NCI-H1694 (cell line): ENCODE data around the gene SMYD2.
A peak's percentile ranks its signal among the peaks of the same experiment; 100 is the strongest.

Experiments
- DNase-seq: peaks from one replicate; lab custom pipeline; 2025; lab: John Stamatoyannopoulos, UW

The SMYD2 gene

DNA sequence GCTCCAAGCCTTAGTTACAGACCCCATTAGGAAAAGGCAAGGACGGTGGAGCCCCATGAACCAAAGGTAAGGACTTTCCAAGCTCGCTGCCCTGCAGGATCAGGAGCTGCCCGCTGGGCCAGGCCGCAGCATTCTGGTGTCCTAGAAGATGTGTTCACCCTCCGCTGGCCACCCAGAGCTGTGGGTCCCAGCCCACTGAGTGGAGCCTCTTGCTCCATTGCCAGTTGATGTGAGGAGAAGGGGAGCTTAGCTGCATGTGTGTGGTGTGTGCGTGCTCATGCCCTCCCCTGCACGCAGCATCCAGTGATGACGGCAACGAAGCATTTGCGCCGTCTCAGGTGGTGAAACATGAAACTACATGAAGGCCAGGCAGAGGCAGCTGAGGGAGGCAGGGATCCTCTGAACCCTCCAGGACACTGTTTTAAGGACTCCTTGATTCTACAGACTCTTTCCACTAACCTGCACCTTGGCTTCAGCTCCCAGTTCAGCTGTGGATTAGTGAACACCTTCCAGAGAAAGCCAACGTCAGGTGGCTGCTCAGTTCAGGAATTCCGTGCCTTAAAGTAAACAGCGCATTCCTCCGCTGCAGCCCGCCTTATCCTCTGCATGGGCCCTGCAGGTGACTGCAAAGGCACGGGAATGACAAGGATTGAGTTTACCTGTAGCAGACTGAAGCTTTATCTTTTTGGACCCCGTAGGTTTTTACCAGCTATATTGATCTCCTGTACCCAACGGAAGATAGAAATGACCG, 48.7 kb downstream of the SMYD2 start:
- no peak for DNase-seq

DNA sequence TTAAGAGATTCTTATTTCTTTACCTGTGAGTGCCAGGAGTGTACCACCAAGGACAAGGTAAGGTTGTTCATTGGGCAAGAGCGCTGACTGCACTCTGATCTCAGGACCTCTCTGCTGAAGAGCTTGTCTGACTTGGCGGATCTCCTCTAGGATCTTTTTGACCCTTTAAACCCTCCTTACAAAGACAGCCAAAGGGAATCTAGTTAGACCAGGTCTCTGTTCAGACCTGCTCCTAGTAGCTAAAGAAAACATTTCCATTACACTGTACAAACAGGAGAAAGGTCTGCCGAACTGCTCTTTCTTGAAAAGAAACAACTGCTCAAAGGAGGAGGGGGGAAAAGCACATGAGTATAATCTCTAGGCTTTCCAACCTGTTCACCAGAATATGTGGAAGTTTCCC, 49.3 kb downstream of the SMYD2 start:
- no peak for DNase-seq

DNA sequence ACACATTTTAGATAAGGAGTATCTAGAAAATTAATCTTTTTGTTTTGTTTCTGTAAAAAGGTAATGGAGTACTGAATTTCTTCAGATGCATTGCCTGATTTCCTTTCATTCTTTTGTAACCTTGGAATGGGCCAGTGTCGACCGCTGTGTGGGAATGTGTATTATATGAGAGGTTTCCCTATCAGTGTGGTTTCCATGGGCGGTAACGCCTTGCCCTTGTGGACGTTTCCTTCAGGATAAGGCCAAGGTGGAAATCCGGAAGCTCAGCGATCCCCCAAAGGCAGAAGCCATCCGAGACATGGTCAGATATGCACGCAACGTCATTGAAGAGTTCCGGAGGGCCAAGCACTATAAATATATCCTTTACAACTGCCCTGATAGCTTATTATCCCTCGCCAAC, 49.8 kb downstream of the SMYD2 start:
- no peak for DNase-seq

DNA sequence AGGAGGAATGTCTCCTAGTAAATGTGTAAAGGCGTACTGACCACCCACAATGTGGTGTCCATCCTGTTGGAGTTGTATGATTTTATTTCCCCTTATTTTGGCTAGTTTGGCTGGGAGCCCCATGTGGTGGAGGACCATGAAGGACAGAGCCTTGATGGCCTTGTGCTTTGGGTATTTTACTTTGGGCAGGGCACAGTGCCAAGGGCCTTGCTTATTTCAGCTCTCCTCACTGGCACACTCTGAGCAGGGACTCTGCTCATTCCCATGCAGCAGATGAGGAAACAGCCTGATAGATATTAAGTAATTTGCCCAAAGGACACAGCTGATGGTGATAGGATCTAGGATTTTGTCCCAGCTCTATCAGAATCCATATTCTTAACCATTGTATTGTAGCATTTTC, 50.2 kb downstream of the SMYD2 start:
- DNase-seq = no peak

DNA sequence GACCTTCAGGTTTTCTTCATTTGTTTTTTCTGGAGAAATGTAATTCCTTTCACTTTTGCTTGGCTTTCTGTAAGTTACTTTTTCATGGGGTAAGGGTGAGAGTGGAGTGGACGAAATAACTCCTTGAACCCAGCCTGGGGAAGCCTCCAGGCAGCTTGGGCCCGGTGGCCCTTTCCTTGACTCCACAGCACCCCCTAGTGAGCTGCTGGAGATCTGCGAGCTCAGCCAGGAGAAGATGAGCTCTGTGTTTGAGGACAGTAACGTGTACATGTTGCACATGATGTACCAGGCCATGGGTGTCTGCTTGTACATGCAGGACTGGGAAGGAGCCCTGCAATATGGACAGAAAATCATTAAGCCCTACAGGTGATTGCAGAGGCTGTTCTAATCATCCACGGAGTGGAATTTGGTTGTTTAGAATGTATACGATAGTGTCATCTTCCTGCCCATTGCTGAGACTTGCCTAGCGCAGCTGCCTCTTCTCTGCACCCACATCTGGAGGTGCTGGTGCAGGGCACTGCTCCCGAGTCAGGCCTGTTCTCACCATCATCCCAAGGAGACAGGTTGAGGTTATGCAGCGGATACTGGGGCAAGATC, 51.0 kb downstream of the SMYD2 start:
- DNase-seq = peak; percentile 22

DNA sequence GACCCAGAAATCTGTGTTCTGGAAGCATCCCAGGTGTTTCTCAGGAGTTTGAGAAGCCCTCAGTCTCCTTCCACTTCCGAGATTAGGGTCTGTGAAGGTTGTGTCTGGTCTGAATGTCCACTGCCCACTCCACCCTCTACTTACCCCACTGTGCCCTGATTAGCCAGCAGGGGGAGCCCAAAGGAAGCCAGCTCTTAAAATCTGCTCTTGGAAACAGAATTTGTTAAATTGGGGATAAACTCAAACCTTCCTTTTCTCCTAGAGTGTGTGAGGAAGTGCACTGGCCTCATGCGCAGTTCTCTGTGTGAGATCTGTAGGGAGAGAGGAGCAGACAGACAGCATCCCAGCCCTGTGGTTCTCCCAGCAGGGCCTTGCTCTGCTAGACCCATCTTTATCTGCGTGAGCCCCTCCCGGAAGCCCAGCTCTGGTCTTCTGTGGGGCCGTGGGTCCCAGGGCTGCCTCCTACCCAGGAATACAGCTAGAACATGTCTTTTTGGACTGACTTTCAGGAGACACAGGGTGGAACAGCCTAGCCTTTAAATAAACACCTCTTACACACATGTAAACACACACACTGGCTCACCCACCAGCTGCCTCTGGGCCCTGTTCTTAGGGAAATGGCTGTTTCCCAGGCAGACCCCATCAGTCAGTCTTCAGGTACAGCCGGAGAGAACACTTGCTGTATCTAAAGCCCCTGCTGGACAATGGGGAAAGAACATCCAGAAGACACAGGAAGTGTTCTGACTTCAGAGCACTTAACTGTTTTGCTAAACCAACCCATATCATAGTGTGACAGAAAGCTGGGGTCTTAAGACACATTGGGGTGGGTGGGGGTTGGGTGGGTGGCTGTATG, 52.2 kb downstream of the SMYD2 start:
- peak; percentile 18 for DNase-seq

DNA sequence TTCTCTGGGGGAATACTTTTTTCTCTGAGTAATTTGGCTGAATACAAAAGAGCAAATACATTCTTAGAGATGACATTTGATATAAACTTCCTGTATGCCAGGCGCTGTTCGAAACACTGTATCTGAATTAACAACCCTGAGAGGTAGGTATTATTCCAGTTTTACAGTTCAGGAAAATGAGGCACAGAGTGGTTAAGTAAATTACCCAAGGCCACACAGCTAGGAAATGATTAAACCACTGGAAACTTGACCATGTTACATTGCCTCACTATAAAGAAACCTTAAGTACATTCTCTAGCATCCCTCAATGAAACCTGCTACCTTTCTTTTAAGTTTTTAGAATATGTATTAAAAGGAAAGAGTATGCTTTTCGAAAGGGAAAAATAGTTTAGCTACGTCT, 54.6 kb downstream of the SMYD2 start:
- DNase-seq = no peak

DNA sequence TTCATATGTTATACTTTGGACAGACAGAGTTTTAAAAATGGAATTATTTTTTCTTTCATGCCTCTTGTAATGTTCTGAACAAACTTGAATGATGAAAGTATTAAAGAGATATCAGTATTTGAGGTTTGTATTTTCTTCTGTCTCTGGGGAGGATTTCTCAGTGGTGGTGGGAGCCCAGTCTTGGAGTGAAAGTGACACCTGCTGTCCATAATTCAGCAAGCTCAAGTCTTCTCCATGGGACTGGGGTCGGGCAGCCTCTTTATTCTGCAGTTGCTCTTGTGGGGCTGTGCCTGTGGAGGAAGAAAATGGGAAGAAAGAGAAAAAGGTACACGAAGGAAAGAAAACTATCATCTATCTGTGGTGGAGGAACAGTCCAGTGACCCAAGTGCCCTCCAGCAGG, 56.1 kb downstream of the SMYD2 start:
- no peak for DNase-seq

DNA sequence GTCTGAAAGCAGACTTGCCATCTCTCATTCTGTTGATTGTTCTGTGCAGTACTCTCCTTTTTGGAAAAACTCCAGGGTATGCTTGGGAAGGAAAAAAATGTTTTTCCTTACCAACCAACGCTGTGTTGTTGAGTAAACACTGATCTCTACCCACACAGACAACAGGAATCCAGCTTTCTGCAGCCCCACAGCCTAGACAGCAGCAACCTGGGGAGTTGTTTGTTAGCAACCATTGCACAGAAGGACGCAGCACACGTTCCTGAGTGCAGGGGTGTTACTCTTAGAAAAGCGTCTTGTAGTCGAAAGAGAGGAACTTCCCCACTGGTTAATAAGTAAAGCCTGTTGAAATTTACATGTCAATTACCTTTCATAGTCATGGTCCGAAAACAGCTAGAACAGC, 56.6 kb downstream of the SMYD2 start:
- no peak for DNase-seq

DNA sequence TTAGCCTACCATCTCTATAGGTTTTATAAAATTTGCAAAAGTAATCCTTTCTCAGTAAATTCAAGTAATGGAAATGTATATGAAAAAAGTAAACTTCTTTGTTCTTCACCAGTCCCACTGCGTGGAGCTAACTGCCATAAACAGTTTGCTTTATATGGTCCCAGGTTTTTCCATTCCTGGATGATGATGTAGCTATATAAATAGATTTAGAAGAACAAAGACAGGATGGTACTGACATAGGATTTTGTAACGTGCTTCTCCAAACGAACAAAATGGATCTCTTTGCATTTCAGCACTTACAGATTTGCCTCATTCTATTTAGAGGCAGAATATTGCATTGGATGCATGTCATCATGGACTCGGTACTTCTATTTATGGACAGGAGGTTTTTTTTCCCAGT, 57.3 kb downstream of the SMYD2 start:
- DNase-seq = no peak

DNA sequence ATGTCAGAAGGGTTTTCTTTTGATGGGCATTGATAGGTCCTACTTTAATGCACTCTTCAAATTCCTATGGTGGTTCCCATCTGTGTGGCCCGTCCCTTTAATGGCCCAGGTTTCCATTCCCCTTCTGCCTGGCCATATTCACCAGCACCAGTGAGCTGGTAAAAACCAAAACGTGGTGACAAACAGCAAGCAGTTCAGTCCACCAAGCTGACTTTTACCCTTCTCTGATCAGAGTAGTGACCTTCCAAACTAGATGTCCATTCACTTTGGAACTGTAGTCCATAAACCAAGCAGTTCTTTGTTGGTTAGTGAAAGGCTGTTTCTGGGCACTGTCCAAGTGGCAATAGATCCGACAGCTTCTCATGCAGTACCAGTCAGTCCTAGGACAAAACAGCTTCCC, 60.5 kb downstream of the SMYD2 start:
- no peak for DNase-seq

DNA sequence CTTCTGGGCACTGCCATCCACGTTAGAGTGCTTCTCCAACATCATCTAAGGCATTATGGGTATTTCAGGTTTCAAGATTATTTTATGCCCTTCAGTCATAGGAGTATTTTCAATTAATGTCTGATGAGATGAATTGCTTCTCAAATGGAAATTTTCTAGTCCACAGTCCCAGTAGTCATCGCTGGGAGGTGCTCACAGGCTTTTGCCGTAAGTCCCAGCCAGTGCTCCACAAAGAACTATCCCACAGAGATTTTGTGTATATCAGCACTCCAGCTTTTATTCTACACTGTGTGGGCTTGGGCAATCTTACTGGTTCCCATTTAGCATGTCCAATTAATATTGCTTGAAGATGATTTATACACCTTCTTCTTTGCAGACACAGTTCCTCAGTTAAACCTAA, 61.0 kb downstream of the SMYD2 start:
- DNase-seq = no peak

DNA sequence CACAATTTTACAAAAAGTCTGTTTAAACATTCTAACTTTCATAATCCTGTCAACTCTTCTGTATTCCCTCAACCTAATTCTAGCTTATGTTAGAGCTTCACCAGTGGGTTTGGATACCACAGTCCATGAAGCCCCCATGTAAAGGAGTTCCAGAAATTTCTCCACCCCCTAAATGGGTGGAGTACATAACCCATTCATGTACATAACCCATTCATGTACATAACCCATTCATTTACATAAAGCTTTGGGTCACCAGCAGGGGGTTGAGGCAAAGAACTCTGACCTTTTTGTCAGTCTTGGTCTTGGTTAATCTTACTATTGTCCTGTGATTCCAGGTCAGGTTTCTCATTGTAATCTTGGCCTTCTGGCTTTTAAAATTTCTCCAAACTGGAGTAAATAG, 61.6 kb downstream of the SMYD2 start:
- DNase-seq = no peak

DNA sequence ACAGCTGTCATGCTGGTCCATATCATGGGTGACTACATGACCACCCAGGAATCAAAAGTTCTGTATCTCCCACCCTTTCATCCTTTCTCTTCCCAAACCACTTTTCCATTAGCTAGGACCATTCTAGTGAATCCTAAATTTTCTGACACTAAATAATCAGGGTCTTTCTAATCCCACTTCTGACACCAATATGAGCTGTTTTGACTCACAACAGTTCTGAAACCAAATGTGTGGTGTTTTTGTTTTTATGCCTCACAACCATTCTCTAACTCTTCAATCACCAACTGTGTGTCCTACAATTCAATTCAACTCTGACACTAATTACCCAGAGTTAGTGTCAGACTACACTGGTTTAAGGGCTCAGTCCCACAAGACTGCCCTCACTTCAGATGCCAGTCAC, 63.9 kb downstream of the SMYD2 start:
- DNase-seq = no peak

DNA sequence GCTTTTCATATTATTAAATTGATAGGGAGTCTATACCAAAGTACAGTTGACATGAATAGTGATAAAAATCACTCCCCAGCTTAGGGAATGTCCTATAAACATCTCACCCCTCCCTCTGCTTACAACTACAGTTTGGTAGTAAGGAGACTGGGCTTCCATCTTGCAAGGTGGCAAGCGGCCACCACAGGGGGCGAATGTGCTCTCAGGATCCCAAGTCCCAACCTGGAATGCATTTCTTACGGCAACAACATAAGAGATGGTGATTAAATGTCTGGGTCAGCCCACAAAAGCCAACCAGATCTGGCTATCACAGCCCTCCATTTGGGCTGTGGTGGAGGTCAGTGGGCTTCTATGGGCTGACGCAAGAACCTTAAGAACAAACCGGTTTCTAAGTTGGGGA, 68.0 kb downstream of the SMYD2 start:
- no peak for DNase-seq

DNA sequence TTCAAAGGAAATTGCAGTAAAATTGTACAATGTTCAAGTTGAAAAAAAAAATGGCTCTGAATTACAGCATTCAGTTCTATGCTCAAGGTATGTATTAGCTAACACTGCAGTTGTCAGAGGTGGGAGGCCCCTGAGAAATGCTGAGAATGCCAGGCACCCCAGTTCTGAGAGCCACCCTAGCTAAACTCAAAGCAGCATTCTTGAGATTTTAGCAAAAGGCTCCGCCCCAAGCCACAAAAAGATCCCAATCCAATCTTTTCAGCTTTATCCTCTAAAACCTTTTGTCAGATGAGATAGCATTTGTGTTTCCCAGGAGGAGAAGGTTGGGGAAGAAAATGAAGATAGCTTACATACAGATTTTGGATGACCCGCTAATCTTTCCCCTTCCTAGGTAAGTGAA, 68.8 kb downstream of the SMYD2 start:
- no peak for DNase-seq

DNA sequence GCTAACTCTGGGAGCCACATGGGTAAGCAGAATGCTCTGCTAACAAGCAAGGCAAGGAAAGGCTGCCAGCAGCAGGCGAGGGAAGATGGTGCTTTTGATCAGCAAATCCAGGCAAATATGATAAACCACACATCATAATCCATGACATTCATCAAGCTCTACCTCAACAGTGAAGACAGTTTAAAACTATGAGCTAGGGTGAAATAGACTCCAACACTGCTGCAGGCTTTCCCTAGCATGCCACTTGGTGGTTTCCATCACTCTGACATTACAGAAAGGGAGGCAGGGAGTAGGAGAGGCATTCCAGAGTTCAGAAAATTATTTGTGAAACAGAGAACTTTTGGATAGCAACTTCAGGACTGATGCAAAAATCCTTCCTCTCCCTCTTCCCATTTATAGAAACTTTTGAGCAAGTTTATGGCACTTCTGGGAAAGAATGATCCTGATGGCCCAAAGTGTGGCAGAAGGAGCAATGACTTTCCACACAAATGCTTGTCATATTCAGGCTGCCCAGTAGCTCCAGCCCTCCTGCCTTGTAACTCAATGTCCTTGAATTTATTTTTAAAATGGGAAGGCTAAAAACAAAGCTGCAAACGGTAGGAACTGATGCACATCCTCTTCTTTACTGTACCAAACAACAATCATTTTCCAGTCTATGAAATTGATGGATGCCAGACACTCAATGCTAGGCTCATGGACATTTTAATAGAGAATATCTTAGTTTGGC, 70.8 kb downstream of the SMYD2 start:
- no peak for DNase-seq

DNA sequence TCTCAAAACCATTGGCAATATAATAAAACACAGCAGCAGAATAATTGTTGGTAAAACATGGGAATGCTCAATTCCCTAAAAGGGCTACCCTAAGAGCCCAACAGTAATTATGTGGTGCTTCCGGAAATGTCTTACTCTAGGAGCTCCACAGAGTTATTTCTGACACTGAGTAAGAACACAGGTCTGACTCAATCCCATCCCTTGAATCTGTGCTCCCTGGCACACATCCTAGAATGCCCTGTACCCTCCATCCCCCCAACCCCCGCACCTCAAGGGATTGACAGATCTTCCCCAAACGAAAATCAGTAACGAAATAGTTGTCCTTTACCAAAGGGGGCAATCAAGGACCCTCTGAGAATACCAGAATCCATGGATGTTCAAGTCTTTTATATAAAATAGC, 71.9 kb downstream of the SMYD2 start:
- no peak for DNase-seq

DNA sequence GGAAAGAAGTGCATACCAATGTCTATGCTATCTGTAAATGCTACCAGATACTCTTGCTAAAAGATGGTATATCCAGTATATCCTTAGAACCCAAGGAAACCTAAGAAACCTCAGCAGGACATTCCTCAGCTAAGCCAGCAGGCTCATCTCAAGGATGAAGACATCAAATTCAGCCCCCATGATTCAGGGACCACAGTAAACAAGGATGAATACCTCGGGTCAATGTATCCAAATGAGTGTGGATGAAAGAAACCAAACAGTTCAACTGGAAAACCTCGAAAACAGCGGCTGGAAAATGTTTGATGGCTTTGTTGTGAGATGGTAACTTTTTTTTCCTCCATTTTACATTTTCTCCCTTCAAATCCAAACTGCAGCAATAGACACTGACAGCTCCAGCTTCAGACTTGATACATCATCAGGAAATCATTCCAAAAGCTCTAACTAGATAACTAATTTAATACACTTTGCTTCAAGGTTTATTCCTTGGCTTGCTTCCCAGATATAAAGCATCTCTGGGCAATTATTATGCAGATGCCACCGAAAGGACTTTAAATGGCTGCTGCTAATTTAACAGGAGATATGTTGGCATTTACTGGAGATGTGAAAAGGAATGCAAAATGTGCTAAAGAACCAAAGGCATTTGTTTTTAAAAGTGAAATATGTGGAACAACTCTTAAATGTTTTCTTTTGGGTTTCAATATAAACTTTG, 73.6 kb downstream of the SMYD2 start:
- peak; percentile 20 for DNase-seq

DNA sequence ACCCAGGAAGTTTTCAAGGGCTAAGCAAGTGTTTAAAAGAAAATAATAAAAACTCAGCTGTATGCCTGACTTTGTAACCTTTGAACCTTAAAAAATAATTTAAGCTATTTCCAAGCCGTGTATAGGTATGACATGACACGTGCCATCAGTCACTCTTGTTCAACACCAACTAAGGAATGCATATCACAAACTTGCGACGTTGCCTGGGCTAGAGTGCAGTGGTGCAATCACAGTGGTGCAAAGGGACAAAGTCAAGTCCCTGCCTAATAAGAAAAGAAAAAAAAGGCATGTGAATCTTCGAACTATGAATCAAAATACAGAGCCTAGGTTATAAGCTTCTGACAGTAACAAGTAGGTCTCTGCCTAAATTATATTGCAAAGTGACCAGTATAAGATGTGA, 79.2 kb downstream of the SMYD2 start:
- DNase-seq = no peak

DNA sequence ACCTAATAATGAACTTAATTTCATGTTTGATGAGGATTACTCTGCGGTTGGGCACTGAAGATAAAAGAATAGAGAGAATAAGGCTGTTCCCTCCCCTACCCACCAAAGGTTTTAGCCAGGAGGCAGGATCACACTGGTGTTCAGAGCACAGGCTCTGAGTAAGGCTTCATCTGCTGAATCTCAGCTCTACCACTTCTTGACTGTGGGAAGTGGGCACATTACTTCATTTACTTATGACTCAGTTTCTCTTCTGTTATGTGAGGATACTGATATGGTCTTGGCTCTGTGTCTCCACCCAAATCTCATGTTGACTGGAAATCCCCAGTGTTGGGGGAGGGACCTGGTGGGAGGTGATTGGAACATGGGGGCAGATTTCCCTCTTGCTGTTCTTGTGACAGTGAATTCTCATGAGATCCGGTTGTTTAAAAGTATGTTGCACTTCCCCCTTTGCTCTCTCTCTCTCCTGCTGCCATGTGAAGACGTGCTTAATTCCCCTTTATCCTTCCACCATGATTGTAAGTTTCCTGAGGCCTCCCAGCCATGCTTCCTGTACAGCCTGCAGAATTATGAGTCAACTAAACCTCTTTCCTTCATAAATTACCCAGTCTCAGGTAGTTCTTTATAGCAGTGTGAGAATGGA, 79.7 kb downstream of the SMYD2 start:
- DNase-seq = no peak
